Omental fat pad (tissue), 4 donors: ENCODE measurements around the gene PSTK. TPM values are rescaled to one million over a fixed set of nuclear protein-coding genes. Genes with fewer than 3 reads are reported as not detected.

Source experiments
- ATAC-seq: fragments of 150-250 bp; one replicate; pipeline ENCODE4 v1.9.1; 2016; ENCODE audit warnings: mild to moderate bottlenecking, moderate library complexity; ENCODE audit not compliant: low FRiP score
- DNase-seq: peaks from one replicate; pipeline ENCODE4 v3.0.0-alpha.2; 2019; ENCODE audit warnings: low spot score
- total RNA-seq, 4 donors: library from RNA; depleted of rRNA; stranded (reverse); fragments of >200 nt; gene quantifications; one replicate each; pipeline ENCODE4 v1.1.0, GENCODE V29; 2016
- TF ChIP-seq, protein P1 (sequence below), 3 donors: fragments of 450-650 bp; IDR thresholded peaks; one replicate each; pipeline ENCODE4 v1.5.1; 2016 to 2017; ENCODE audit warnings: antibody characterized with exemption in 3 of 3, mild to moderate bottlenecking in 3 of 3, moderate library complexity in 2 of 3

Gene PSTK
- total RNA-seq, 4 donors from 2014 or later = 1.1 to 2.8 (median 1.6) TPM

- TF ChIP-seq, protein P1, sequence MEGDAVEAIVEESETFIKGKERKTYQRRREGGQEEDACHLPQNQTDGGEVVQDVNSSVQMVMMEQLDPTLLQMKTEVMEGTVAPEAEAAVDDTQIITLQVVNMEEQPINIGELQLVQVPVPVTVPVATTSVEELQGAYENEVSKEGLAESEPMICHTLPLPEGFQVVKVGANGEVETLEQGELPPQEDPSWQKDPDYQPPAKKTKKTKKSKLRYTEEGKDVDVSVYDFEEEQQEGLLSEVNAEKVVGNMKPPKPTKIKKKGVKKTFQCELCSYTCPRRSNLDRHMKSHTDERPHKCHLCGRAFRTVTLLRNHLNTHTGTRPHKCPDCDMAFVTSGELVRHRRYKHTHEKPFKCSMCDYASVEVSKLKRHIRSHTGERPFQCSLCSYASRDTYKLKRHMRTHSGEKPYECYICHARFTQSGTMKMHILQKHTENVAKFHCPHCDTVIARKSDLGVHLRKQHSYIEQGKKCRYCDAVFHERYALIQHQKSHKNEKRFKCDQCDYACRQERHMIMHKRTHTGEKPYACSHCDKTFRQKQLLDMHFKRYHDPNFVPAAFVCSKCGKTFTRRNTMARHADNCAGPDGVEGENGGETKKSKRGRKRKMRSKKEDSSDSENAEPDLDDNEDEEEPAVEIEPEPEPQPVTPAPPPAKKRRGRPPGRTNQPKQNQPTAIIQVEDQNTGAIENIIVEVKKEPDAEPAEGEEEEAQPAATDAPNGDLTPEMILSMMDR (IDR thresholded peaks at IDR 0.05) = no peak
- no peak for ATAC-seq
Observed at GRCh38 chr10:122999347-122999746, 19.1 kb downstream of the PSTK start.

GRCh38 chr10:123000155-123000554 is 20.0 kb downstream of the PSTK start:
- no peak for ATAC-seq
- TF ChIP-seq, protein P1 (IDR thresholded peaks at IDR 0.05) = no peak

More at GRCh38 chr10:122999347-122999746, 19.1 kb downstream of the PSTK start:
- DNase-seq = no peak

GRCh38 chr10:123001370-123001769 is 21.2 kb downstream of the PSTK start:
- ATAC-seq = no peak
- DNase-seq = no peak
- TF ChIP-seq, protein P1 (IDR thresholded peaks at IDR 0.05) = no peak

More at GRCh38 chr10:123000155-123000554, 20.0 kb downstream of the PSTK start:
- DNase-seq = no peak

DNA sequence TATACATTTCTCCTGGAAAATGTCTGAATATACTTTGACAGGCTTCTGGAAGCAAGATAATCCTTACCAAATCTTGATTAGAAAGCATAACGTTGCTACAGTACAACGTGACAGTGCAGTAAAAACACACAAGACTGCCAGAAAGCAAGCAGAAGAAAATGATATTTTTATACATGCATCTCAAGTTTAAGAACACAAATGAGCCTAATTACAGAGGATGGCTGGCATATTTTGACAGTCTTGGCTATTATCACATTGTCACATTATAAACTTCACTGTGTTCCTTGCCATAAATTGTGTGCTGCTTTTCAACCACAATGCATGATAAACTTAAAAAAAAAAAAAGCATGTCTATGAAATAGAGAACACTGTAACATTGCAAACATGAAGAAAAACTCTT is 24.1 kb downstream of the PSTK start:
- no peak for DNase-seq
- TF ChIP-seq, protein P1 (IDR thresholded peaks at IDR 0.05) = no peak
- ATAC-seq = no peak

GRCh38 chr10:123007558-123008354 is 27.6 kb downstream of the PSTK start:
- TF ChIP-seq, protein P1 (IDR thresholded peaks at IDR 0.05) = no peak
- DNase-seq = no peak
- no peak for ATAC-seq

- TF ChIP-seq, protein P1 (IDR thresholded peaks at IDR 0.05) = no peak
- DNase-seq (peak; percentile 94), ATAC-seq (peak; percentile 97)
Observed at GRCh38 chr10:123008355-123009104, 28.3 kb downstream of the PSTK start, which contains the start of the genes ACADSB and IKZF5. TSS of gene ACADSB (plus strand) at chr10:123009006. CDS start at chr10:123009030, 24 bp downstream. TSS of gene IKZF5 (minus strand) at chr10:123008795. CDS start at chr10:122998625, 10,170 bp downstream.
